DND-41 (cell line): ENCODE data around the gene ADGRB3.

Source experiments
- EZH2 ChIP-seq: IDR thresholded peaks from 3 replicates; pipeline ENCODE4 v1.6.1; 2012; ENCODE audit warnings: borderline replicate concordance, low read depth, mild to moderate bottlenecking, moderate library complexity, low read length, inconsistent platforms; ENCODE audit not compliant: severe bottlenecking
- TF ChIP-seq, protein P1 (sequence below): IDR thresholded peaks from 2 replicates; pipeline ENCODE4 v1.5.1; 2012; ENCODE audit warnings: borderline replicate concordance, low read length, moderate library complexity, mild to moderate bottlenecking; ENCODE audit not compliant: poor library complexity, severe bottlenecking; ENCODE audit errors: extremely low read depth

- TF ChIP-seq, protein P1, sequence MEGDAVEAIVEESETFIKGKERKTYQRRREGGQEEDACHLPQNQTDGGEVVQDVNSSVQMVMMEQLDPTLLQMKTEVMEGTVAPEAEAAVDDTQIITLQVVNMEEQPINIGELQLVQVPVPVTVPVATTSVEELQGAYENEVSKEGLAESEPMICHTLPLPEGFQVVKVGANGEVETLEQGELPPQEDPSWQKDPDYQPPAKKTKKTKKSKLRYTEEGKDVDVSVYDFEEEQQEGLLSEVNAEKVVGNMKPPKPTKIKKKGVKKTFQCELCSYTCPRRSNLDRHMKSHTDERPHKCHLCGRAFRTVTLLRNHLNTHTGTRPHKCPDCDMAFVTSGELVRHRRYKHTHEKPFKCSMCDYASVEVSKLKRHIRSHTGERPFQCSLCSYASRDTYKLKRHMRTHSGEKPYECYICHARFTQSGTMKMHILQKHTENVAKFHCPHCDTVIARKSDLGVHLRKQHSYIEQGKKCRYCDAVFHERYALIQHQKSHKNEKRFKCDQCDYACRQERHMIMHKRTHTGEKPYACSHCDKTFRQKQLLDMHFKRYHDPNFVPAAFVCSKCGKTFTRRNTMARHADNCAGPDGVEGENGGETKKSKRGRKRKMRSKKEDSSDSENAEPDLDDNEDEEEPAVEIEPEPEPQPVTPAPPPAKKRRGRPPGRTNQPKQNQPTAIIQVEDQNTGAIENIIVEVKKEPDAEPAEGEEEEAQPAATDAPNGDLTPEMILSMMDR = no peak
- no peak for TF ChIP-seq EZH2
Observed at GRCh38 chr6:68597642-68598041, 37.4 kb upstream of the ADGRB3 start.
